Retinal pigment epithelial cell (primary cell): ENCODE results near the gene HOXD4.

Source experiments
- DNase-seq: peaks from one replicate; pipeline ENCODE4 v3.0.0-alpha.2; 2010; ENCODE audit warnings: low read depth
- H3K4me3 ChIP-seq: 2 replicates; pipeline ENCODE4 v1.5.1; 2011; ENCODE audit warnings: mild to moderate bottlenecking, low read length, control low read depth, moderate library complexity
- TF ChIP-seq, protein P1 (sequence below): conservative IDR thresholded peaks from 2 replicates; pipeline ENCODE4 v1.5.1; 2011; ENCODE audit warnings: low read depth, low read length, control low read depth, inconsistent platforms

Gene HOXD4

DNA sequence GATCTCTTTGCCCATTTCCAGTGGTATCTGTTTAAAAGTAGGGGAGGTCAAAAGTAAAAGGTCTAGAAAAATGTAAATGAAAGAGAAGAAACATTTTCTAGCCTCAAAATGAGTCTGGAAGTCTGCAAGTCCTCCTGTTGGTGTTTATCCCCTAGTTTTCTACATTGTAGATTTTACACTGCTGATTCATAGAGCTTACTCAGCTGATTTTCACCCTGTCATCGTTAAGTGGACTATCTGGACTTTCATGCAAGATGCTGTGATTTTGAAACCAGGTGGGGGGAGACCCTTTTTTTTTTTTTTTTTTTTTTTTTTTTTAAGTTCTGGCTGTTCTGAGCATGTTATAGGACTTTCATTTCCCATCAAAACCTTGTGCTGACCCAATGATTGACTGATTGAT is 16.0 kb downstream of the HOXD4 start:
- DNase-seq: no peak
- TF ChIP-seq, protein P1, sequence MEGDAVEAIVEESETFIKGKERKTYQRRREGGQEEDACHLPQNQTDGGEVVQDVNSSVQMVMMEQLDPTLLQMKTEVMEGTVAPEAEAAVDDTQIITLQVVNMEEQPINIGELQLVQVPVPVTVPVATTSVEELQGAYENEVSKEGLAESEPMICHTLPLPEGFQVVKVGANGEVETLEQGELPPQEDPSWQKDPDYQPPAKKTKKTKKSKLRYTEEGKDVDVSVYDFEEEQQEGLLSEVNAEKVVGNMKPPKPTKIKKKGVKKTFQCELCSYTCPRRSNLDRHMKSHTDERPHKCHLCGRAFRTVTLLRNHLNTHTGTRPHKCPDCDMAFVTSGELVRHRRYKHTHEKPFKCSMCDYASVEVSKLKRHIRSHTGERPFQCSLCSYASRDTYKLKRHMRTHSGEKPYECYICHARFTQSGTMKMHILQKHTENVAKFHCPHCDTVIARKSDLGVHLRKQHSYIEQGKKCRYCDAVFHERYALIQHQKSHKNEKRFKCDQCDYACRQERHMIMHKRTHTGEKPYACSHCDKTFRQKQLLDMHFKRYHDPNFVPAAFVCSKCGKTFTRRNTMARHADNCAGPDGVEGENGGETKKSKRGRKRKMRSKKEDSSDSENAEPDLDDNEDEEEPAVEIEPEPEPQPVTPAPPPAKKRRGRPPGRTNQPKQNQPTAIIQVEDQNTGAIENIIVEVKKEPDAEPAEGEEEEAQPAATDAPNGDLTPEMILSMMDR: no peak

DNA sequence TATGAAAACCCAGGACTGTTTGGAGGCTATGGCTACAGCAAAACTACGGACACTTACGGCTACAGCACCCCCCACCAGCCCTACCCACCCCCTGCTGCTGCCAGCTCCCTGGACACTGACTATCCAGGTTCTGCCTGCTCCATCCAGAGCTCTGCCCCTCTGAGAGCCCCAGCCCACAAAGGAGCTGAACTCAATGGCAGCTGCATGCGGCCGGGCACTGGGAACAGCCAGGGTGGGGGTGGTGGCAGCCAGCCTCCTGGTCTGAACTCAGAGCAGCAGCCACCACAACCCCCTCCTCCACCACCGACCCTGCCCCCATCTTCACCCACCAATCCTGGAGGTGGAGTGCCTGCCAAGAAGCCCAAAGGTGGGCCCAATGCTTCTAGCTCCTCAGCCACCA is 17.8 kb downstream of the HOXD4 start:
- no peak overlapping the region for H3K4me3 ChIP-seq
- TF ChIP-seq, protein P1: no peak
- no peak for DNase-seq

More for the DNA sequence above, 16.0 kb downstream of the HOXD4 start:
- no peak overlapping the region for H3K4me3 ChIP-seq

- no peak for DNase-seq
- no peak overlapping the region for H3K4me3 ChIP-seq
- TF ChIP-seq, protein P1: no peak
Measured at GRCh38 chr2:176169711-176170110, 18.4 kb downstream of the HOXD4 start.

DNA sequence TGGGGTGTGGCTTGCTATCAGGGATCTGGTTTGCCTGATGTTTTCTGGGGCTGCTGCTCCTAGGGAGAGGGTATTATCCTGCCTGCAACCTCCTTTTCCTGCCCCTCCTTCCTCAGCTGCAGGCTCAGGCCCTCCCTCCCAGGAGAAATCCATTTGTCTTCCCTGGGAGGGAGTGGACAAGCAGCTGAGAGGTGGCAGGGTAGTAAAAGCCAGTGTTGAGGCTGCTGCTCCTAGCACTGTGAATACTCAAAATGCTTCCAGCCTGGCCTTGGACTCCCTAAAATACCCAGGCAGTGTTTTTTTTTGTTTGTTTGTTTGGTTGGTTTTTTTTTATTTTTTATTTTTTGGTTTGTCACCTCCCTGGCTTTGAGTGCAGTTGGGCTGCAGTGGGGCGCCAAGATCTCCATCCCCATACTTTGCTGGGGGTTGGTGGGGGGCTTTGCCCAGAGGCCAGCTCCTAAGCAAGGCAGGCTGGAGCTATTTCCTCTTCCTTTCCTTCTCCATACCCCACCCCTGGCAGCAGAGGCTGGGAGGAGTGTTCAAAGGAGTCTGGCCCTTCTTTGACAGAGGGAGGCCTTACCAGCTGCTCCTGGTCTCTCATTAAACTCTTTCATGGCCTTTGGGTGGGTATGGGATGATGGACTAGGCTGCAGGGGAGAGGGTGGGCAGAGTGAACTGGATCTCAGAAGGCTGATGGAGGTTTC is 19.4 kb downstream of the HOXD4 start:
- DNase-seq: no peak
- H3K4me3 ChIP-seq: no peak overlapping the region
- TF ChIP-seq, protein P1: no peak

DNA sequence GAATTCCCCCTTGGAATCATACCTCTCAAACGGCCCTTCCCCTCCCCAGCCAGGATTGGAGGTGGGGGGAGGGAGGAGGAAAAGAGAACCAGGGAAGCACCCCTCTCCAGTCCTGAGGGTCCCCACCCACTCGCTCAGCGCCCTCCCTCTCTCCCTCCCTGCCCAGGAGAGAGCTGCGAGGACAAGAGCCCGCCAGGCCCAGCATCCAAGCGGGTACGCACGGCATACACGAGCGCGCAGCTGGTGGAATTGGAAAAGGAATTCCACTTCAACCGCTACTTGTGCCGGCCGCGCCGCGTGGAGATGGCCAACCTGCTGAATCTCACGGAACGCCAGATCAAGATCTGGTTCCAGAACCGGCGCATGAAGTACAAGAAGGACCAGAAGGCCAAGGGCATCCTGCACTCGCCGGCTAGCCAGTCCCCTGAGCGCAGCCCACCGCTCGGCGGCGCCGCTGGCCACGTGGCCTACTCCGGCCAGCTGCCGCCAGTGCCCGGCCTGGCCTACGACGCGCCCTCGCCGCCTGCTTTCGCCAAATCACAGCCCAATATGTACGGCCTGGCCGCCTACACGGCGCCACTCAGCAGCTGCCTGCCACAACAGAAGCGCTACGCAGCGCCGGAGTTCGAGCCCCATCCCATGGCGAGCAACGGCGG is 20.1 kb downstream of the HOXD4 start:
- TF ChIP-seq, protein P1: no peak
- H3K4me3 ChIP-seq: no peak overlapping the region
- DNase-seq: no peak

DNA sequence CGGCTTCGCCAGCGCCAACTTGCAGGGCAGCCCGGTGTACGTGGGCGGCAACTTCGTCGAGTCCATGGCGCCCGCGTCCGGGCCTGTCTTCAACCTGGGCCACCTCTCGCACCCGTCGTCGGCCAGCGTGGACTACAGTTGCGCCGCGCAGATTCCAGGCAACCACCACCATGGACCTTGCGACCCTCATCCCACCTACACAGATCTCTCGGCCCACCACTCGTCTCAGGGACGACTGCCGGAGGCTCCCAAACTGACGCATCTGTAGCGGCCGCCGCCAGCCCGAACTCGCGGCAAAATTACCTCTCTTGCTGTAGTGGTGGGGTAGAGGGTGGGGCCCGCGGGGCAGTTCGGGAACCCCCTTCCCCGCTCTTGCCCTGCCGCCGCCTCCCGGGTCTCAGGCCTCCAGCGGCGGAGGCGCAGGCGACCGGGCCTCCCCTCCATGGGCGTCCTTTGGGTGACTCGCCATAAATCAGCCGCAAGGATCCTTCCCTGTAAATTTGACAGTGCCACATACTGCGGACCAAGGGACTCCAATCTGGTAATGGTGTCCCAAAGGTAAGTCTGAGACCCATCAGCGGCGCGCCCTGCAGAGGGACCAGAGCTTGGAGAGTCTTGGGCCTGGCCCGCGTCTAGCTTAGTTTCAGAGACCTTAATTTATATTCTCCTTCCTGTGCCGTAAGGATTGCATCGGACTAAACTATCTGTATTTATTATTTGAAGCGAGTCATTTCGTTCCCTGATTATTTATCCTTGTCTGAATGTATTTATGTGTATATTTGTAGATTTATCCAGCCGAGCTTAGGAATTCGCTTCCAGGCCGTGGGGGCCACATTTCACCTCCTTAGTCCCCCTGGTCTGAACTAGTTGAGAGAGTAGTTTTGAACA is 20.9 kb downstream of the HOXD4 start:
- TF ChIP-seq, protein P1: no peak
- no peak overlapping the region for H3K4me3 ChIP-seq
- DNase-seq: no peak
